Eye (tissue), 1 donor: ENCODE results near the gene IPCEF1.
"Not testable (repeated sequence)": the region's sequence is repeated elsewhere in the genome, so short reads cannot be mapped to it uniquely, and the experiment has no call there.

Source experiments
- DNase-seq: peaks from one replicate; pipeline ENCODE4 v3.0.0-alpha.2; 2015

The IPCEF1 gene

DNA sequence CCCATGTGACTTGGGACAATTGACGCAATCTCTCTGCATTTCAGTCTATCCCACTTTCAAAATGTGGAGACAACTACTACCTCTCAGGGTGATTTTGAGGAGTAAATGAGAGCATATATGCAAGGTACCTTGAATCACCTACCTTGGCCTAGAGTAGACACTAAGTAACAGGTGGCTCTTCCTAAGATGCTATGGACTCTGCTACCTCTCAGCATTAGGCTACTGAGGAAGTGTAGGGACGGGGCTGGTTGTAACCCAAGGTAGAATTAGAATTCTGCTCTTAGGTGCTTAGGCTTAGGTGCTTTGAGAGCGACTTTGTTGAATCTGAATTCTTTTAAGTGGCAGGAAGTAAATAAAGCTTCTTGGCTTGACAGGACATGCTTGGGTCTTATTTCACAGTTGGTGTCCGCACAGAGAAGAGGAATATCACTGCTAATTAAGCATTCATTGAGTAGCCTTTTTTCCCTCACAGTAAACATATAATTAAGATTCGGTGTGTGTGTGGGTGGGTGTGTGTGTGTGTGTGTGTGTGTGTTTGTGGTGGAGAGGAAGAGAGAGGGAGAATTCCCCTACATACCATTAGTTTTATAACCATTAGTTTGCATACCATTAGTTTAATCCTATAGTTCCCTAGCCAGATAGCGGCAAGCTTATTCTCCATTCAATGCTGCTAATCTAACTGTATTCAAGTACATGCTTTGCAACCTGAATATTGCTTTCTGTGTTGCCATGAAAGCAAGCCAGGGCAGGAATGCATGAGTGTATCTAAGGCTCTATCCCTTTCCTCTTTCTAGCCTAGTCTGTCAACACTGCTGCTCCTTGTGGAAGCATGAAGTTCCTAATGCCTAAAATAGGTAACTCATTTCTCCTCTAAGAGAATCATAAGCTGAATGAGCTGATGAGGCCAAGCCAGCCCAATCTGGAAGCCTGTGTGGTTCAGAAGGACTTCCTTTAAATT lies 112.5 kb downstream of the IPCEF1 start:
- DNase-seq: no peak

DNA sequence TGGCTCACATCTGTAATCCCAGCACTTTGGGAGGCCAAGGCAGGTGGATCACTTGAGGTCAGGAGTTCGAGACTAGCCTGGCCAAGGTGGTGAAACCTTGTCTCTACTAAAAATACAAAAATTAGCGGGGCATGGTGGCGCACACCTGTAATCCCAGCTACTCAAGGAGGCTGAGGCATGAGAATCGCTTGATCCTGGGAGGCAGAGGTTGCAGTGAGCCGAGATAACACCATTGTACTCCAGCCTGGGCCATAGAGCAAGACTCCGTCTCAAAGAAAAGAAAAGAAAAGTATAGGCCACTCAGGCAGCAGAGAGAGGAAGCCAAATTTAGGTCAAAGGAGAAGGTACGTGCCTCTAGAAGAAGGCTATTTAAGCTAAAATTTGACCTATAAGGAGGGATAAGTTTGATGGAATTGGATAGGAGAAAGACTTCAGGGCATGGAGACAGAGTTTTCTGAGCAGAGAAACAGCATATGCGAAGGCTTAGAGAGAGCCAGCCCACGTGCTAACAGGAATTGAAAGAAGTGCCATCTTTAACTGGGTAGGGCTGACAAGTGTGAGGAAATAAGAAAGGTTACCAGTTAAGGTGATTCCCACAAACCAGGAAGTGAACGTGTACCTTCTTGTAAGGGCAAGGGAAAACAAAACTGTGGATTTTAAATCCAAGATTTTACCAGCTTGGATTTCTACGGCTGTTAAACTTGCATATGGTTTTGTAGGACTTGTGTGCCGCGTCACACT lies 113.8 kb downstream of the IPCEF1 start:
- no peak for DNase-seq

DNA sequence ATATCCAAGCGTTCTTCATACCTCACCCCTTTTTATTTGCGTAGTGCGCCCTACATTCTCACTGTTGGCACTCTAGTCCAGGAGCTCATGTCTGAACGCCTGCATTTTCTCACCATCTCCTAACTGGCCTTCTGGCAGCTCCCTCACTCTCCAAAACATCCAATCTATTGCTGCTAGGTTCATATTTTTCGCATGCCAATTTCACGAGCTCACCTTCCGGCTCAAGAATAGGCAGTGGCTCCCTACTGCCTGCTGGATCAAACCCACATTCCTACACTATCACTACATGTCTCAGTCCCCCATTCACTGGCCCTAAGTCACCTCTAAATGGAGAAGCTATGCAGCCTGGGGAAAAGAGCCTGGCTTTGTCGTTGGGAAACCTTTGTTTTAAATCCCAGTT lies 115.0 kb downstream of the IPCEF1 start:
- DNase-seq: no peak

DNA sequence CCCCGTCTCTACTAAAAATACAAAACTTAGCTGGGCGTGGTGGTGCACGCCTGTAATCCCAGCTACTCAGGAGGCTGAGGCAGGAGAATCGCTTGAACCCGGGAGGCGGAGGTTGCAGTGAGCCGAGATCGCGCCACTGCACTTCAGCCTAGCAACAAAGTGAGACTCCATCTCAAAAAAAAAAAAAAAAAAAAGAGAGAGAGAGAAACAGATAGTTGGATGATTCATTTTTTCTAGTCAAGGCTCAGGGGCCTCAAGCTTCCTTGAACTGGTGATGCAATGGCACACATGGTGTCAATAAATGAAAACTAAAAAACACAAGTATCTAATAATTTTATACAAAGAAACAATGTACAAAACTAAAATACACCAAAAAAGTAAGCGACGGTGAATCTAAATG lies 115.5 kb downstream of the IPCEF1 start:
- DNase-seq: not testable (repeated sequence)

DNA sequence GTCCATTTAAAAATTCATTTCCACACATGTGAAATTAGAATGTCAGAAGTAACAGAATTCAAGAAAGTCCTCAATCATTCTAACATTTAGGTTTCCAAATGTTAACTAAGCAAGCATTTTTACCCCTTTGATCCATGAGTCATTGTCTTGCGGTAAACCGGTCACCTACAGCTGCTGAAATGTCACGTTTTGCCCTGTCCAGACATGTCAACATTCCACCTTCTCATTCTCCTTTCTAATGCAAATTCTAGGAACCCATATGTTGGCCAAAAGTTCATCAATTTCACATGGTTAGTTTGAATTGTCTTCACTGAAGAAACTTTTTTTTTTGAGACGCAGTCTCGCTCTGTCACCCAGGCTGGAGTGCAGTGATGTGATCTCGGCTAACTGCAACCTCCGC lies 117.2 kb downstream of the IPCEF1 start:
- DNase-seq: no peak

DNA sequence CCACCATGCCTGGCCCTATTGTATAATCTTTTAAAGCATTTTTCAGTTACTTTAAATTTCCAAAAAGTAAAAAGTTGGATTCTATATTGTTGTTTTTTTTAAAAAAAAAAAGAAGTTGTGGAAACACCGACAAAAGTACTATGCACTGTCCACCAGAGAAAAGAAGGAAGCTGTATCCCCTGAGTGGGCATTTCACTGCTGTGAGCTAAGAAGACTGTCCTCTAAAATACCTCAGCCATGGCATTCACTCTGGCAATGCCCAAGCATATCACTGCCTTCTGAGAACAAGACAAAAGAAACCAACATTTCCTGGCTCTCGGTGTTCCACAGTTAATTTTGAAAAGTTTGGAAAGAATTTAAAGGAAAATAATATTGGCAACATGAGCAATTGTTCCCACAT lies 117.8 kb downstream of the IPCEF1 start:
- no peak for DNase-seq

DNA sequence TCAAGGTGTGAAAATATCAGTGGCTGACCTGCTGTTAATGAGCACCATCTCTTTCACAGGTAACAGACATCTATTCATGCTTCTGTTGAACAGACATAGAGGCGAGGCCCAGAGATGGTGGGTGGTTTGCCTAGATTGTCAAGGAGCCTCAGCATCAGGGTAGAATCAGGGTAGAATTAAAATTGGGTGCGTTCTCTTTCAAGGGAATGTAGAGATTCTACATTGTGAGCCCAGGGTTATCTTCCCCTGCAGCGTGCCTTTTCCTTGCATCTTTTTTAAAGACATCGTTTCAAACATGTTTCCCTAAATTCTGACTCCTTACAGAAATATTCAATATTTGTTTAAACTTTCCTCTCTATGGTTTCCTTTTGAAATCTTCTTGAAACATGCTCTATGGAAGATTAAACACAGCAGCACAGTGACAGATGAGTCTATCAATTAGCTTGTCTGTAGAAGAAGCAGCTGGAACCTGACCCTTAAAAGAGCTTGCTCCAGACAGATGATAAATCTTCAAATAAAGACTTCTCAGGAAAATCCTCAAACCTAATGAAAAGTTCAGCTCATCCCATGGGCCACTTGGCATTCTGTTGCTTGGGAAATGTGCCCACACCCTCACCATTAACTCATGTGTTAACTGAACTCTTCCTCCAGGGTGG lies 119.8 kb downstream of the IPCEF1 start:
- no peak for DNase-seq

DNA sequence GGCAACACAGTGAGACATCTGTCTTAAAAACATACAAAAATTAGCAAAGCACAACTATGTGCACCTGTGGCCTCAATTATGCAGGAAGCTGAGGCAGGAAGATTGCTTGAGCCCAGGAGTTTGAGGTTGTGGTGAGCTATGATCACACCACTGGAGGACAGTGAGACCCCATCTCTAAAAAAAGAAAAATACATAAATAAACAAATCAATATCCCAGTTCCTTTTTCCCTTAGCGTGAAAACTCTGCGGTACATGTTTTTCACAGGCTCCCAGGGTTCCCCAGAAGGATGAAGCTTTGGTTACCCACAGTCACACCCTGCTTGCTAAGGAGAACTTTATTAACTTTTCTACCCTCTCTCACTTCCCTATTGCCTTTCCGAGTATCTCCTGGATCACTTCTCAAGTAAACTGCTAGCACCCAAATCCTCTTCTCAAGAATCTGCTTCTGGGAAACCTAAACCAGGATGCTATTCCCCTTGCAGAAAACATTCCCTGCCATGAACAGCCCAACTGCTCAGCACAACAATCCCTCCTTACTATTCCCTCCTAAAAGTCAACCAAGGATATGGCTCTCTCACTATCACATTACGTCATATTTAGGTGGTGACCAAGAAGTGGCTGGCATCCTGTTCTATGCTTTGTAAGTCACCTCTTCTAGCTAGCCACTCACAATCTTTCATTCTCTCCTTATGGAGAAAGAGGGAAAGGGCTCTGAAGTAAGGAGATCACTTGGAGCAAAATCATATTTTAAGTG lies 122.4 kb downstream of the IPCEF1 start:
- no peak for DNase-seq

DNA sequence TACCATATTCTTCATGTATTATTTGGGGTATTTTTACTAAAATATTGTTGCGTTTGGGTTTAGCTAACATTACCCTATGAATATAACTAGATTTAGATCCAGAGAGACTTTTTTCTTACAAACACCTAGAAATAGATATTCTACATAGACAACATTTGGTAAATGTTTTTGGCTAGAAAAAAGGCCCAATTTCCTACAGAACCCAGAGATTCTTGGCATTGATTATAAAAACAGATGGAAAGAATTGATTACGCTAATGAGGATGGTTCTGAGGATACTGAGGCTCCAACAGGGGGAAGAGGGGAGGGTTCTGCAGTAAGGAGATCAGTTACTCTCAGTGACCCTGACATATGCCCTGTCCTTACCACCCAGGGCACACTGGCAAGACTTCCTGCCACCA lies 123.2 kb downstream of the IPCEF1 start:
- DNase-seq: no peak

DNA sequence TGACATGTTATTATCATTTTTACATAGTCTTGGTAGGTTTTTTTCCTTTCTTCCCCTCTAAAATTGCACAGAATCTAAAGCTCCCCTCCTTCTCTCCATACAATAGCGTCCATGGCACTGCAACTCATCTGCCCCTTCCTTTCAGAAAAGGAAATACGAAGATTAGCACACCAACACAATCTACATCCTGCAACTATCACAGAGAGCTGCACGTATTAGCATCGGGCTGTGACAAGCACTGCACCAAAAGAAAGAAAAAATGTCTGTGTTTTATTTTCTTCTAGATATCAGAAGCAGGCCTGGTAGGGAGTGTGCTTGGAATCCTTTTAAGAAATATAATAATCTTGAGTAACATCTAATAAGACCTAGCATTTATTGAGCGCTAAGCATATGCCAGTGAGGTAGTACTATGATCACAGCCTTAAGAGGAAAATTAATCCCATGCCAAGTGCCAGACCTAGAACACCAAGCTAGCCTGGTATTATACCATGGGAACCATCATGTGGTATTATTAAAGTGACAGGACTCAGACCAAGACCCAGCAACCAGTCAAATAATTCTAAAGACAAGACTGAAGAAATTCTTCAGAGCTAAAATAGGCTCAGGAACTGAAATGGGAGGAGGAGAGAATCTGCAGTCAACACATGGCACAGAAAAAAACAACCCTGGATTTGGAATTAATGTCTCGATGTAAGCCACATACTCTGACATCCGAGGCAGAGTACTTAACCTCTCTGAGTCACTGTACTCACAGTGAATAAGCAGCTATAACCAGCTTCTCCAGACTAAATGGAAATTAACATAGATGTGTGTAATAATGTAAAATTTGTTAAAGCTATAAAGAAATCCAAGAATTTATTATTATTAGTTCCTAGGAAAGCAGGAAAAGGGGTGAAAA lies 124.3 kb downstream of the IPCEF1 start:
- DNase-seq: no peak

DNA sequence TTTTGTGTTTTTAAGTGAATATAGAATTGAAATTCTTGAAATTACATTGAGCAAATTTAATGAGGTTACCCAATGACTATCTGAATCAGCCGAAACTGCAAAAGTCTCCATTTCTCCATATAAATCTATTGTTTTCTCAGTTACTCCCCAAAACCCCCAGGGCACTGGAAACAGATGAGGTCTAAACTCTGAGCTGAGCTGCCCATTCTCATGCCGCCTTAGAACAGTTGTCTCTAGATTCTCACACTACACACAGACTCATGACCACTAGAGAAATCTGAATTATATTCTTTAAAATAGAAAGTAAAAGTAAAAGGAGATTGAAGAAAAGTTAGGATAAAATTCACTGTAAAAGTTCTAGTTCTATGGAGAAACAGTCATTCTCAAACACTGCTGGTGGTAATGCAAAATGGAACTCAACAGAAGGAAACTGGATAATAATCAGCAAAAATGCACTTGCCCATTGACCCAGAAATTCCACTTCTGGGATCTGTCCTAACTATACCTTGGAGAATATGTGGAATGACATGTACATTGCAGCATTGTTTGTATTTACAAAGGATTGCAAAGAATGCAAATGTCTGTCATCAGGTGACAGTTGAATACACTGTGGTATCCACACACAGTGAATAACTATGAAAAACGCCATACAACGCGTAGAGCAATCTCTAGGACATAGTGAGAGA lies 125.5 kb downstream of the IPCEF1 start:
- no peak for DNase-seq

DNA sequence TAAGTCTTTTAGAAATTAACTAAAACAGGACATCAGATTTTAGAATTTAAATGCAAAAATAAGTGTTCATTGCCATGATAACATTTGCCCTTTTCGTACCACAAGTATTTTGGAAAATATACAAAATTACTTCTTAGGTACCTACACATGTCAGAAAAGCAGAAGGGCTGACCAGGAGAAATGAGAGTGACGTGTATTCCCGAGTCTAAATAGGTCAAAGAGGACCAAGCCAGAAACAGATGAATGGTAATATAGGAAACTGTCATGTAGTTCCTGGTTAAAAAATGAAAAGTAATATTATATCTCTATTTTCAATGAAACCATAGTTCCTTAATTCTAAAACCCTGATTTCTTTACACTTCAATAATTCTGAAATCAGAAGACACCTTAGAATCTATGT lies 126.2 kb downstream of the IPCEF1 start:
- no peak for DNase-seq

DNA sequence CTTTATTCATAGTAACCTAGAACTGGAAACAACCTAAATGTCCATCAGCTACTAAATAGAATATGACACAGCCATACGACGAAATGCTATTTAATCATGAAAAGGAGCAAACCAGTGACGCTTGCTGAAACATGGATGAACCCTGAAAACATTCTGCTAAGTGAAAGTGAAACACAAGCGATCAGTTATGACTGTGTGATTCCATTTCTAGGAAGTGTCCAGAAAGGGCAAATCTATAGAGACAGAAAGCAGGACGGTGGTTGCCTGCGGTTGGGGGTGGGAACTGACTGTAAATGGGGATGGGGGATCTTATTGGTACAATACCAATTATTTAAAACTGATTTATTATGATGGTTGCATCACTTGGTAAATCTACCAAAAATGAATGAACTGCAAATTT lies 126.8 kb downstream of the IPCEF1 start:
- DNase-seq: no peak

DNA sequence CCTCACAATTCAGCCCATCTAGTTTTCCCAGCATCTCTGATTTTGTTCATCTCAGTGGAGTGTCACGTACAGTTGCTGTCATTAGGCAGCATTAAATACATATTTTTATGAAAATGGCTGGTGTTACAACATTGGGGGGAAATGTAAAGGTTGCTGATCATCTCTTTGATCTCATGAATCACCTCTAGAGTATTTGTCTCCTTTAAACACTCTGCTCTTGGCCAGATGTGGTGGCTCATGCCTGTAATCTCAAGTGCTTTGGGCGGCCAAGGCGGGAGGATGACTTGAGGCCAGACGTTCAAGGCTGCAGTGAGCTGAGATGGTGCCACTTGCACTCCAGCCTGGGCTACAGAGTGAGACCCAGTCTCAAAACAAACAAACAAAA lies 128.1 kb downstream of the IPCEF1 start:
- no peak for DNase-seq

DNA sequence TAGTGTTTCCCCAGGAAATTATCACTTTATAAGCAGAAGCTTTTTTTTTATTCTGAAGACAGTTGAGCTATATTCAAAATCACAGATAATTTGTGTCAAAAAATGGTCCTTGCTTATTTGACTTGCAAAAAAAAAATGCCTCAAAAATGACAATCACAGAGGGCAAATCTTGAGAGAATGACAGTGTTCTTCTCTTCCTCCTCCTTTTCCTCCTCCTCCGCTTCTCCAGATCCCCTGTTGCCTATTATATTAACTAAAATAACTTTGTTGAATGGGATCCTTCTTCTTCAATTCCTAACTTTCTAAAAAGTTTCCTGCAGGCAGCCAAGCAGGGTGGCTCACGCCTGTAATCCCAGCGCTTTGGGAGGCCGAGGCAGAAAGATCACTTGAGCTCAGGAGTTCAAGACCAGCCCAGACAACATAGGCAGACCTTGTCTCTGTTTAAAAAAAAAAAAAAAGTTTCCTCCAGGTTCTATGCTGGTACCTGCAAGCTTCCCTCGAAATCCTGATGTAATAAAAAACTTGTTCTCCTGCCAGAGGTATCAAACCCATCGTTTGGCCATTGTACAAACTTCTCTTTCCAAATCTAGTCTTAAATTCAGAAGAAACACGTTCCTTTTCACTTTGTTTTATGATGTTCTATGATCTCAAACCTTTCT lies 128.6 kb downstream of the IPCEF1 start:
- no peak for DNase-seq

DNA sequence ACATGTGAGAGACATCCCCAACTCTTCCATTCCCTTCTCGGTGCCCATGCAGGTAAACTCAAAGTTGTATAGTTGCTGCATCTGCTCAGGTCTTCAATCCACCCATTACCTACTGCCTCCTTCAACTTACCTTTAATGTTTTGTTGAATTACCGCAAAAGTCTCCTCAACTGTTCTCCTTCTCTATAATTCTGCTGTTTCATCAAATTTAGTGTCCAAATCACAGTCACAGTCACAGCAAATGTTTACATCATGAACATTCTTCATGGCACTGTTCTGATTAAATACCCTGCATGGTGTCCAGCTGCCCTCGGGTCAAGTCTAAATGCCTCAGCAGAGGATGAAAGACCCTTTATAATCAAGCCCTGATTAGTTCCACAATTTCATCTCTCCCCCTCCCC lies 130.1 kb downstream of the IPCEF1 start:
- no peak for DNase-seq

DNA sequence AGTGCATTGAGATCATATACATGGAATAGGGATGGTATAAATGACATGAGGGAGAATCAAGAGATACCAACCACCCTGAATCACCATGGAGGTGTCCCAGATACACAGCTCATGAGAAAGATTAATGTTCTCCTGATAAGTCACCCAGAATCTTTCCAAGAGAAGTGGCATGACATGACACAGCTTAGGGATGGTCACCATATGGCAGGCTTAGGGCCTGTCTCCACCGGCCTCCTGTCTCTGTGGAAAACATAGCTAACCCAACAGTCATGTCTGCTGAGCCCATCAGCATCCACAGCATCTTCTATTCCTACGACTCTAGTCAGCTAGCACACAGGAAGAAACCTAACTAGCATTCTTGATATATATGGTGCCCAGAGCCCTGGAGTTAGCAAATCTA lies 133.3 kb downstream of the IPCEF1 start:
- no peak for DNase-seq

DNA sequence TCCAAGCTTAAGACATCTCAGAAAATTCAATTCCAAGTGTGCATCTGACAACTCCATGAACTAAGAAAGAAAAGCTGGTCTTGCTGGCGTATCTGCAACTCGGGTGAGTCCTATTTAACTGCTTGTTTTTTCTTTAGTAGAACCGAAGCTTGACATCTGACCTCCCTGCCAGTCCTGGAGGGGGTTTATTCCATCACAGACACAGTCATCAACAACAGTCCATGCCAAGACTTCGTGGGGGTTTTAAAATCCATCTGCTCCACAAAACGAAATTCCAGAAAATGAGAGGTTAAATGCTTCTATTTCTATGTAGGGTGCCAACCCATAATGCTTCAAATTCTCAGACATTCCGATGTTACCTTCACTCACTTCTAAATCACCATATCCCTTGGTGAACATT lies 133.9 kb downstream of the IPCEF1 start:
- no peak for DNase-seq

DNA sequence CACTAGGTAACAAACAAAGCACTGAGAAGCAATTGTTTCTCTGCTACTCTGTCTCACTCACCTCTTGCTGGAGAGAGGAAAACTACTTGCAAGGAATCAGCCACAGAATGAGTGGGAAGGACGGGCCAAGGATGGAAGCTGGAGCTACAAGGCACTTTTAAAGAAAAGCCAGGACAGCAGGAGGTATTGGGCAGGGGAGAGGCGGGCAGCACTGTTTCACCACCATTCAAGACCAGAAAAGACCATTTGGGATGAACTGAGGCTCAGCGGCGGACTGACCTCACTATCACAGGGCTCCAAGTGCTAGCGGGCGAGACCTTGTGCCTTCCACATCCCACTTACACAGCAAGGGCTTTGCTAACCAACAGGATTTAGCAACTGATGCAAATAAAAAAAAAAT lies 137.4 kb downstream of the IPCEF1 start:
- no peak for DNase-seq

DNA sequence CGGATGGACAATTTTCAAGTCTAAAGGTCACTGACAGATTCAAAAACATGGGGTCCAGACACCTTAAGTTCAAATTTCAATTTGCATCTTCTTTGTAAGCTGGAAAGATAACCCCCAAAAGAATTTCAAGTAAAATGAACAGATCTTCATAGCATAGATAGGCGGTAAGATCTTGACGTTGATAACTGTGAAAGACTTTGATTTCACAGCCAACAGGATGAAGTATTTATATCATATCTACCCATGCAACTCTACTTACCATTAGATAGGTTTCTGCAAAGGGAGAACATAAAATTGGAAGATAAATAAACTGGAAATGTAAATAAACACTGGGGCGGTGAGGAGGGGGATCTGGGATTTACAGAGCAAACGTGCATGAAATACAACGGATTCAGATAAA lies 137.8 kb downstream of the IPCEF1 start:
- DNase-seq: no peak

DNA sequence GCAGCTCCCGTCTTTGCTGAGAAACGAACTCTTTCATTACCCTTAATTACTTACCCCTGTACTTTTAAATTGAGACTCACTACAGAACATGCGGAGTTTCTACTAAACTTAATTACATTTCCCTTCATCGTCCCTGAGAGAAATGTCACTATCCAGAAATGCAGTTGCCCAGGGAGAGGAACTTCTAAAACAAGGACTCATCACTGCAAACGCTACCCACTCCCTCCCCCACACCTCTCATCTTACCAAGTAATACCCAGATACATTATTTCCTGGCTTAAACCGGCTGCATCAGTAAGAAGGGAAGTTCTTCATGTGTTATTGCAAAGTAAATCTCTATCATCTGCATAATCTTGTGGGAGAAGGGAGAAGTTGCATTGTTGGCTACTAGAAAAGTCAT lies 138.3 kb downstream of the IPCEF1 start:
- no peak for DNase-seq
